Measurements from ENCODE around the gene SMIM1. TPM values are rescaled to one million over a fixed set of nuclear protein-coding genes. Genes with fewer than 3 reads are reported as not detected.

The SMIM1 gene
- total and polyA plus RNA-seq, 9 of the 15 experiments (the other 6 are each of a cell fraction or from before 2014, with no cell fraction given), result 2.3 to 125 (median 24.3) TPM

- TF ChIP-seq, protein P1, sequence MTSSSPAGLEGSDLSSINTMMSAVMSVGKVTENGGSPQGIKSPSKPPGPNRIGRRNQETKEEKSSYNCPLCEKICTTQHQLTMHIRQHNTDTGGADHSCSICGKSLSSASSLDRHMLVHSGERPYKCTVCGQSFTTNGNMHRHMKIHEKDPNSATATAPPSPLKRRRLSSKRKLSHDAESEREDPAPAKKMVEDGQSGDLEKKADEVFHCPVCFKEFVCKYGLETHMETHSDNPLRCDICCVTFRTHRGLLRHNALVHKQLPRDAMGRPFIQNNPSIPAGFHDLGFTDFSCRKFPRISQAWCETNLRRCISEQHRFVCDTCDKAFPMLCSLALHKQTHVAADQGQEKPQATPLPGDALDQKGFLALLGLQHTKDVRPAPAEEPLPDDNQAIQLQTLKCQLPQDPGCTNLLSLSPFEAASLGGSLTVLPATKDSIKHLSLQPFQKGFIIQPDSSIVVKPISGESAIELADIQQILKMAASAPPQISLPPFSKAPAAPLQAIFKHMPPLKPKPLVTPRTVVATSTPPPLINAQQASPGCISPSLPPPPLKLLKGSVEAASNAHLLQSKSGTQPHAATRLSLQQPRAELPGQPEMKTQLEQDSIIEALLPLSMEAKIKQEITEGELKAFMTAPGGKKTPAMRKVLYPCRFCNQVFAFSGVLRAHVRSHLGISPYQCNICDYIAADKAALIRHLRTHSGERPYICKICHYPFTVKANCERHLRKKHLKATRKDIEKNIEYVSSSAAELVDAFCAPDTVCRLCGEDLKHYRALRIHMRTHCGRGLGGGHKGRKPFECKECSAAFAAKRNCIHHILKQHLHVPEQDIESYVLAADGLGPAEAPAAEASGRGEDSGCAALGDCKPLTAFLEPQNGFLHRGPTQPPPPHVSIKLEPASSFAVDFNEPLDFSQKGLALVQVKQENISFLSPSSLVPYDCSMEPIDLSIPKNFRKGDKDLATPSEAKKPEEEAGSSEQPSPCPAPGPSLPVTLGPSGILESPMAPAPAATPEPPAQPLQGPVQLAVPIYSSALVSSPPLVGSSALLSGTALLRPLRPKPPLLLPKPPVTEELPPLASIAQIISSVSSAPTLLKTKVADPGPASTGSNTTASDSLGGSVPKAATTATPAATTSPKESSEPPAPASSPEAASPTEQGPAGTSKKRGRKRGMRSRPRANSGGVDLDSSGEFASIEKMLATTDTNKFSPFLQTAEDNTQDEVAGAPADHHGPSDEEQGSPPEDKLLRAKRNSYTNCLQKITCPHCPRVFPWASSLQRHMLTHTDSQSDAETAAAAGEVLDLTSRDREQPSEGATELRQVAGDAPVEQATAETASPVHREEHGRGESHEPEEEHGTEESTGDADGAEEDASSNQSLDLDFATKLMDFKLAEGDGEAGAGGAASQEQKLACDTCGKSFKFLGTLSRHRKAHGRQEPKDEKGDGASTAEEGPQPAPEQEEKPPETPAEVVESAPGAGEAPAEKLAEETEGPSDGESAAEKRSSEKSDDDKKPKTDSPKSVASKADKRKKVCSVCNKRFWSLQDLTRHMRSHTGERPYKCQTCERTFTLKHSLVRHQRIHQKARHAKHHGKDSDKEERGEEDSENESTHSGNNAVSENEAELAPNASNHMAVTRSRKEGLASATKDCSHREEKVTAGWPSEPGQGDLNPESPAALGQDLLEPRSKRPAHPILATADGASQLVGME (CRISPR knock-in tag; IDR thresholded peaks at IDR 0.05), result no peak
- TF ChIP-seq KDM2B (CRISPR knock-in tag; IDR thresholded peaks at IDR 0.05), result 0 out of 2 replicates have a peak, but pooled peaks have one; percentile 75
- no peak for TF ChIP-seq FOXJ2 (tag; IDR thresholded peaks at IDR 0.05)
- peak; percentile 73 for TF ChIP-seq NR3C1 (CRISPR knock-in tag; IDR thresholded peaks at IDR 0.05)
- TF ChIP-seq PCBP2 (IDR thresholded peaks at IDR 0.05; ENCODE audit: low read depth, low read length, poor library complexity, severe bottlenecking), result no peak
- TF ChIP-seq ZNF695 (CRISPR knock-in tag; IDR thresholded peaks at IDR 0.05), result no peak
- 0 out of 2 replicates have a peak, but pooled peaks have one; percentile 43 for TF ChIP-seq THRAP3 (IDR thresholded peaks at IDR 0.05; ENCODE audit: borderline replicate concordance)
- peak; percentile 32; the same call in 1 of the 2 replicates for TF ChIP-seq SMC3 (conservative IDR thresholded peaks at IDR 0.05; ENCODE audit: insufficient read depth, low read depth, low read length)
- TF ChIP-seq RB1 (IDR thresholded peaks at IDR 0.05; ENCODE audit: low read depth), result peak; percentile 44; the same call in 1 of the 2 replicates
- TF ChIP-seq BRD9 (IDR thresholded peaks at IDR 0.05; ENCODE audit: low read depth, partially characterized antibody), result no peak
- no peak for TF ChIP-seq HES1 (IDR thresholded peaks at IDR 0.05; ENCODE audit: low read depth)
- TF ChIP-seq RBFOX2 (IDR thresholded peaks at IDR 0.05; ENCODE audit: low read depth, low read length), result peak; percentile 68; the same call in 1 of the 2 replicates
- TF ChIP-seq STAT6 (CRISPR knock-in tag; IDR thresholded peaks at IDR 0.05), result no peak
- 0 out of 2 replicates have a peak, but pooled peaks have one; percentile 24 for TF ChIP-seq ZNF282 (CRISPR knock-in tag; IDR thresholded peaks at IDR 0.05)
- TF ChIP-seq MED1 (CRISPR knock-in tag; IDR thresholded peaks at IDR 0.05; ENCODE audit: borderline replicate concordance), result no peak
- TF ChIP-seq ZNF12 (CRISPR knock-in tag; IDR thresholded peaks at IDR 0.05), result peak; percentile 64; the same call in 1 of the 2 replicates
- no peak for TF ChIP-seq CEBPB (tag; IDR thresholded peaks at IDR 0.05)
- TF ChIP-seq CBX1 (IDR thresholded peaks at IDR 0.05; ENCODE audit: low read depth), result peak; percentile 79
- no peak for TF ChIP-seq TAF1 (IDR thresholded peaks at IDR 0.05; ENCODE audit: control insufficient read depth, extremely low read depth, insufficient read depth, low read length, severe bottlenecking)
These were observed 3.1 kb downstream of the SMIM1 start (continued) for GRCh38 chr1:3775490-3776230.
